ENCODE results near the gene FAM163B.

- no peak for TF ChIP-seq CTCF (IDR thresholded peaks at IDR 0.05)
- TF ChIP-seq POLR2A (IDR thresholded peaks at IDR 0.05): no peak
Observed at GRCh38 chr9:133566382-133566781, 42.8 kb downstream of the FAM163B start.
